HEK293 (cell line): Measurements from ENCODE around the gene PRIMA1.

ENCODE experiments used
- SALL2 ChIP-seq: fragments of 450-650 bp; formaldehyde crosslinking; IDR thresholded peaks from 2 replicates; pipeline ENCODE4 v1.5.0; 2017; ENCODE audit warnings: missing biosample characterization, mild to moderate bottlenecking, missing genetic modification characterization, borderline replicate concordance
- ZBTB11 ChIP-seq: fragments of 450-650 bp; formaldehyde crosslinking; conservative IDR thresholded peaks from 2 replicates; pipeline ENCODE4 v1.5.1; 2016; ENCODE audit warnings: low read depth, missing biosample characterization, missing genetic modification characterization
- ZNF776 ChIP-seq: fragments of 450-650 bp; formaldehyde crosslinking; IDR thresholded peaks from 2 replicates; pipeline ENCODE4 v1.5.0; 2017; ENCODE audit warnings: missing biosample characterization, missing genetic modification characterization, borderline replicate concordance

DNA sequence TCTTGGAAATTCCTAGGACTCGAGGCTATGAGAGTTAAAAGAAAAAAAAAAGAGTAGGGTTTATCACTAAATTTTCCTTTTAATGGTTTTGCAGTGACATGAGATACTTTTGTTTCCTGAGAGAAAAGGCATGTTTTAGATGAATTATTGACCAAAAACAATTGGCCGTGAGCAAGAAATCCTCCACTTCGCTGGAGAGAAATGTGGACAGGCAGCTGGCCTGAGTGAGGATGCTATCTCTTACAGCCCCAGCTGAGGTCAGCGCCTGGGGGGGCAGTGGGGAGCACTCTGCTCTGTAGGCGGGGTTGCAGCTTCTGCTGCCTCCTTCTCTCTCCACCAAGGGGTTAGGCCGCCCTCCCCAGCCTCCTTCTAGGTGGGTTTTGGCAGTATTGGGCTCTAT, 54.7 kb downstream of the PRIMA1 start:
- no peak for TF ChIP-seq ZNF776
- no peak for TF ChIP-seq SALL2
- TF ChIP-seq ZBTB11 (tag by site-specific recombination): no peak
